Stimulated activated CD8-positive, alpha-beta memory T cell treated with anti-CD3 and anti-CD28 coated beads, Interleukin-2, amount 100 ng/mL, for 1 hour (primary cell): ENCODE measurements around the gene KRTAP2-4.
"Not testable (repeated sequence)": the region's sequence is repeated elsewhere in the genome, so short reads cannot be mapped to it uniquely, and the experiment has no call there.

Source experiments
- DNase-seq, 2 donors: peaks; one replicate each; pipeline ENCODE4 v3.0.0-alpha.2; 2020; ENCODE audit warnings: low read depth in 2 of 2

Gene KRTAP2-4

DNA sequence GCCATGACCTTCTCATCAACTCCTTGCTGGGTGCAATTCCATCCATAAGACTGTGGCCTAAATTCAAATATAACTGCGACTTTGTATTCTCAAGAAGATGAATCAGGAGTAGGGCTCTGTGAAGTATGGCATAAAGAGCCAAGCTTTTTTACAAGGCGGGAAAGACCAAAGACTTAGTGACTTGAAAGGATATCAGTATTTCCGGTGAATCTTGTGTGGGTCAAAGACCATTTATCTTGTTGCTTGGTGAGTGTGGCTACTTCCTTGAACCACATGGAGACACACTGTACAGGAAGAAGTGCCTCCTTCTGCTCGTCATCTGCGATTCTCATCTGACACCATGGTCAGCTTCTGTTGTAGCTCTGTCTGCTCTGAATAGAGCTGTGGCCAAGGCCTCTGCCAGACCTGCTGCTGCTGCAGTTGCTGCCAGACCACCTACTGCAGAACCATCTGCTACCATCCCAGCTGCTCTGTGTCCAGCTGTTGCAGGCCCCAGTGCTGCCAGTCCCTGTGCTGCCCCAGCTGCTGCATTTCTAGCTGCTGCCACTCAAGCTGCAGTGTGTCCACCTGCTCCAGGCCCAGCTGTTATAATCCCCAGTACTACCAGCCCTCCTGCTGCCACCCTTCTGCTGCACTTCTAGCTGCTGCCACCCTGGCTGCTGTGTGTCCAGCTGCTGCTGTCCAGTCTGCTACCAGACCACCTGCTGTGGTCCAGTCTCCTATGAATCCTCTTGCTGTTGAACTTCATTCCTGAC lies 6.1 kb upstream of the KRTAP2-4 start:
- no peak for DNase-seq

DNA sequence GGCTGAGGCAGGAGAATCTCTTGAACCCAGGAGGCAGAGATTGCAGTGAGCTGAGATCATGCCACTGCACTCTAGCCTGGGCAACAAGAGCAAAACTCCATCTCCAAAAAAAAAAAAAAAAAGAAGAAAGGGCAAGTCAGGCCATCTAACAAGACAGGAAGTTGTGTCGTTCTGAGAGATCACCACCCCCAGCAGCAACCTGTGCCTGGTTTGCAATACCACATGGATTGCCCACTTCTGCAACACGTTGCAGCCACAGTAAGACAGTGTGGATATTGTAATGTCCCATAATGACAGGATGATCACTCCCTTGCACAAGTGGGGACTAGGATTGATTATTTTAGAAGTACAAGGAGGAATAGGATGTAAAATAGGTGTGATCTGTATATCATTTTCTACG lies 3.4 kb upstream of the KRTAP2-4 start:
- no peak for DNase-seq

DNA sequence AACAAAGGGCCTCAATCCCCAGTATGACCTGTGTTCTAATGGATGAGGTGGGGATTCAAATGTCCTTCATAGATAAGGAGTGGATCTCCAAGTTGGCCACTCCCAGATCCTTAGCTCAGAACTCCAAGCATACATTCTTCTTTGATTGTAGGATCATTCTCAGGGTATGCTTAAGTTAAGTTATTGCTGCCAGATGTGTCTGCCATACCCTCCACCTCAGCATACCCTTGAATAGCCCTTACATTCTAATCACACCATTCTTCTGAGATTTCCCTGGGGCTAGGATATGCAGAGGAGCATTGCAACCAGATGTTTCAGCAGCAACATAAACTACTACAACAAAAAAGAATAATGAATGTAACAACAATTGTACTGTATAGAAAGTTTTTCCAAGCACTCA lies 1.6 kb upstream of the KRTAP2-4 start:
- no peak for DNase-seq

DNA sequence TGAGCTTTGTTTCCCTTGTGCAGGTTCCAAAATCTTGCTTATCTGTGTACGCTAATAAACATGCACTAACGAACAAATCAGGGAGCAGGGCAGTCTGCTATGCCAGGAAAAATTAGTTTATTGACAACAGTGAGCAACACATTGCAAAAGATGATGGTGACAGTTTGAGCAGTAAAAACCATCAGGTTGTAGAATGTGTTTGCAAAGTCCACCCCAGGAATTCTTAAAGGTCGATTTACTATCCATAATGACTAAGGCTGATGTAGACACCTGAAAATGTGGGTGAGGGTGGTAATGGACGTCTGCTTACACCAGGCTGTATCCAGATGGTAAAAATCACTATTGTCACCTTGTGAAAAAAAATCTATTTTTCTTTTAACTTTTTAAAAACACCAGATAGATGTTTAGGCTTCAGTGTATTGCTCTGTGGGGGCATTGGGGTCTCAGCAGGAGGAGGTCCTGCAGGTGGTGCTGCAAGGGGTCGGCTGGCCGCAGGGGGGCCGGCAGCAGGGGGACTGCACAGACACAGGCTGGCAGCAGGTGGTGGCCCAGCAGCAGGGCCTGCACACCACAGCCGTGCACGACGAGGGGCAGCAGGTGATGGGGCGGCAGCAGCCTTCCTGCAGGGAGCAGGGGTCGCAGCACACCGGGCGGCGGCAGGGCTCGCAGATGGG lies 526 bp downstream of the KRTAP2-4 start:
- DNase-seq, result not testable (repeated sequence)

DNA sequence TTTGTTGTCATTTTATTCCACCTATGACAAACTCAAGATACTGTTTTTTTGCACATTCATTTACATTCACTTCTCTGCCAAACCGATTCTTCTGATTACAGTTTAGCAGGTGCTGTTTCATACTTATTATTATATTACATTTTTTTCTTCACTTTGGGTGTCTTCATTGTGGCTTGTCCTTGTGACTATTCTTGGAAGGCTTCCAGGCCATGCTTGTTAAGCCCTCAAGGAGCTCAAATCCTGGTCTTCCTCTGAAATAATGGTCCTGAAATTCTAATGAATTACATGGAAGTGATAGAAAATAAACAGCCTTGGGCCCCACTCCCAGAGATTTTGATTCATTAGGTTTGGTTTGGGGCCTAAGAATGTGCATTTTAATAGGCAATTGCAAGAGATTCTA lies 1.4 kb downstream of the KRTAP2-4 start:
- no peak for DNase-seq

DNA sequence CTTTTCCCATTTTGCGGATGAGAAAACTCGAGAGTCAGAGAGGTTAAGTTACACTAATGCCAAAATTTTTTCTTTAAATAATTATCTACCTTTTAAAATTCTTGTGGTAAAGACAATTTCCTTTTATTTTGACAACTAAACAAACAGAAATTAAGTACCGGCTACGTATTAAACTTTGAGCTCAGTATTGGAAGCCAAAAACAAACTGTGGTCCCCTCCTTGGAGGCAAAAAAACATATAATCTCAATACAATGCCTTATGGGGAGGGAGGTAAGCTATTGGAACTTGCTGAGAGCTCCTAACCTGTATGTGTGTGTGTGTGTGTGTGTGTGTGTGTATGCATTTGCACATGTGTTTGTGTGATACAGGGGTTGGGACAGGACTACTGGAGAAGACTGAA lies 2.2 kb downstream of the KRTAP2-4 start:
- no peak for DNase-seq

DNA sequence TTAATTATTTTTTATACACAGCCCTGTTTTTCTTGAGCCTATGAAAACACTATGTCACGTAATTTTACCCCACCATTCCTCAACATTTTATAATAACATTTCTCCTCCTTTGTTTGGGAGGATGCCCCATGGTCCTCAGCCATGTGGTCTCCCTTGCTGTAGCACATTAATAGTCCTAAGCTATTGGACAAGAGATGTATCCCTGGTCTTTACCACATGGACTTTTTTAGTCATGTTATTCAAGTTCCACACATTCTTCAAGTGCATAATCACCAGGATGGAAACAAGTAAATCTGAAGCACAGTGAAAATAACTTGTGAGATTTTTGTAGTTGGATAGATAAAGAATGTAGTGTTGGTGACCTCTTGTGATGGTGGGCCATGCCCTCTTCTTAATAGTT lies 3.7 kb downstream of the KRTAP2-4 start:
- no peak for DNase-seq

DNA sequence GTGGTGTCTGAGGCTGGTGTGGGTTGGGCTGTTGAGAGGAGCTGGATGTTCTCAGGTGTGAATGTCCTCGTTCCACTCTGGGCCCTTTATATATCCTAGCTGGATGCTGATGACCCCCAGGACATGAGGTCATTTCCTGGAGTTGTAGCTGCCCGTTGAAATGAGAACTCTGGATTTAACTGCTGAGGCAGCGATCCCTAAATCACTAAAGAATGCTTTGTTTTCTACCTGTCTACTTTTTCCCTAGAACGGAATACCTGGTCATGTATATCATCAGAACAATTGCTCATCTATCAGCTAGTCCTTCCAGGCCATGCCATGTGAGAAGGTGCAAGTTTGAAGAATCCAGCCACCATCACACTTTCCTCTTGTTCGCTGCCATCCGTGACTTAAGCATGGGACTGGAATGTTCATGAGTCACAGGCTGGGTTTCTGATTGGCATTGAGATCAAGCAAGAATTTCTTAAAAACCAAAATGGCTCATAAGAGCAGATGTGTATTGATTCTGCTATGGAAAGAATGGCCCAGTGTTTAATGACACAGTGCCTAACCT lies 5.6 kb downstream of the KRTAP2-4 start, which contains the start of gene KRTAP2-3:
TSS of gene KRTAP2-3 (minus strand) at position 63 of the 553 bp plus-strand sequence. CDS start 64 bp downstream, outside the sequence.
- no peak for DNase-seq

DNA sequence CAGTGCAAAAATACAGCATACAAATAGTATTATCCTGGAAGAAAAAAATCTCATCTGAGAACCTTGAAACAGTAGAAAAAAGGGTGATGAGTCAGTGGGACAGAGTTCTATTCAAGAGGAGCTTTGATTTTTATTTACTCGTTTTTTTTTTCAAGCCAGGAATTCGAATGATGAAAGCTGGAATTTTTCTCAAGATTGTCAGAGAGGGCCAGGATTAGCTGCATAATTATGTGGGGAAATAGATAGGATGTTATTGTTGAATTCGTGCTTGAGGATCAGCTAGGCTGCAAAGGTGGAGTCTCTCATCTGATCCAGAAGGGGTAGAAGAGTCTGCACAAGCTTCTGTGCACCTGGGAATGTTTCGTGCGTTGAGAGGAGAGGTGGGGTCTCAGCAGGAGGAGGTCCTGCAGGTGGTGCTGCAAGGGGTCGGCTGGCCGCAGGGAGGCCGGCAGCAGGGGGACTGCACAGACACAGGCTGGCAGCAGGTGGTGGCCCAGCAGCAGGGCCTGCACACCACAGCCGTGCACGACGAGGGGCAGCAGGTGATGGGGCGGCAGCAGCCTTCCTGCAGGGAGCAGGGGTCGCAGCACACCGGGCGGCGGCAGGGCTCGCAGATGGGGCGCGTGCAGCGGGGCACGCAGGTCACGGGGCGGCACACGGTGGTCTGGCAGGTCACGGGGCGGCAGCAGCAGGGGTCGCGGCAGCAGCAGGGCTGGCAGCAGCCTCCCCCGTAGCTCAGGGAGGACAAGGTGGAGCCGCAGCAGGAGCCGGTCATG lies 6.2 kb downstream of the KRTAP2-4 start:
- DNase-seq, result not testable (repeated sequence)

DNA sequence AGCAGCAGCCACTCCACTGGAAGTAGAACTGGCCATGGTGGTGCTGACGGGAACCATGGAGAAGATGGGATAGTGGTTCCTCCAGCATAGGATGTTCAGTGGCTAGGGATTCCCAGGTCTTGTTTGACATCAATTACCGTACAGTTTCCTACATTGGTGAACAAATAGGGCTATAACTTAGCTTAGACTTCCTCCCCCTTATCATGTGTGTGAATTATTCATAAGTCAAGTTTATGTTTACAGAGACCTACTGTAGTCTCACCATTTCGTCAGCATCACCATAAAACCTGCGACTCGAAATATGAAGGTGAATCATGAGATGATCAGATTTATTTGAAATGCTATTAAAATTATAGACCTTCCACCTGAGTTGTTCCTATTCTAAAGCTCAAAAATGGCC lies 6.9 kb downstream of the KRTAP2-4 start:
- no peak for DNase-seq

DNA sequence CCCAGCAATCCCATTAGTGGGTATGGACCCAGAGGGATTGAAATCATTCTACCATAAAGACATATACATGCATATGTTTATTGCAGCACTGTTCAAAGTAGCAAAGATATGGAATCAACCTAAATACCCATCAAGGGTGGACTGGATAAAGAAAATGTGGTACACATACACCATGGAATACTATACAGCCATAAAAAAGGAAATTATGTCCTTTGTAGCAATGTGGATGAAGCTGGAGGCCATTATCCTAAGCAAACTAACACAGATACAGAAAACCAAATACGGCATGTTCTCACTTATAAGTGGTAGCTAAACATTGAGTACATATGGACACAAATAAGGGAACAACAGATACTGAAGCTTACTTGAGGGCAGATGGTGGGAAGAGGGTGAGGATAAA lies 8.1 kb downstream of the KRTAP2-4 start:
- DNase-seq, result no peak

DNA sequence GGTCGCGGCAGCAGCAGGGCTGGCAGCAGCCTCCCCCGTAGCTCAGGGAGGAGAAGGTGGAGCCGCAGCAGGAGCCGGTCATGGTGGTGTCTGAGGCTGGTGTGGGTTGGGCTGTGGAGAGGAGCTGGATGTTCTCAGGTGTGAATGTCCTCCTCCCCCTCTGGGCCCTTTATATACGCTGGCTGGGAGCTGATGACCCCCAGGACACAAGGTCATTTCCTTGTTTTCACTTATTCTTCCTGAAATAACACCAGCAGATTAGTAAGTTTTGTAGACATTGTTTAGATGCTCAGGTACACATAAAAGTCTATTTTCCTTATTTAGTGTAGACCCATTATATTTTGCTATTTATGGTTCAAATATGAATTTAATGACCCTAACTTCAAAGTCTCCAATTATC lies 10.5 kb downstream of the KRTAP2-4 start, which contains the start of gene KRTAP2-2:
TSS of gene KRTAP2-2 (minus strand) at position 101 of the 400 bp plus-strand sequence. CDS start at position 82, 19 bp downstream.
- DNase-seq, result not testable (repeated sequence)

DNA sequence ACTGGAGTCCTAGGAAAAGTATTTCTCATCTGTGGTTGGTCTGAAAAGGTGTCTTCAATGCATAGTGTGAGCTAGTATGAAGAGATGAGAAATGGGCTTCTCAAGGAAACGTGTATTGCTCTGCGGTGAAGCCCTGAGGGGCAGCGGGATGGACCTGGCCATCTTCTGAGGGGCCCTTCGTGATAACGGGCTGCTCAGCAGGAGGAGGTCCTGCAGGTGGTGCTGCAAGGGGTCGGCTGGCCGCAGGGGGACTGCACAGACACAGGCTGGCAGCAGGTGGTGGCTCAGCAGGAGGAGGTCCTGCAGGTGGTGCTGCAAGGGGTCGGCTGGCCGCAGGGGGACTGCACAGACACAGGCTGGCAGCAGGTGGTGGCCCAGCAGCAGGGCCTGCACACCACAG lies 11.1 kb downstream of the KRTAP2-4 start:
- DNase-seq, result not testable (repeated sequence)

DNA sequence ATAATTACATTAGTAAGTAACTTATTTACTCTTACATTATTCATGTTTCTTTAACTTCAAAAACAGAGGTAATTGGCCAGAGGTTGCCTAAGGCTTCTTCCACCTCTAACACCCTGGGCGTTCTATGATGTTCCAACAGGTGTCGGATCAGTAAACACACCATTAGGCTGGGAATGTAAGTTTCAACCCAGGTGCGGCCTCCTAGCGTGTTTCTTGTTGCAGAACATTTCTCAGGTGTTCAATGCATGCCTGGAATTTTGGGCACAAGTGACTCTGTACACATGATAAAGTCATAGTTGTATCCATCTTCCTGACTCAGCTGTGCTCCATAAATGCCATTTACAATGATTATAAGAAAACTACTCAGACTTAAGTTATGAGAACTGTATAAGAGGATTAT lies 11.7 kb downstream of the KRTAP2-4 start:
- no peak for DNase-seq

DNA sequence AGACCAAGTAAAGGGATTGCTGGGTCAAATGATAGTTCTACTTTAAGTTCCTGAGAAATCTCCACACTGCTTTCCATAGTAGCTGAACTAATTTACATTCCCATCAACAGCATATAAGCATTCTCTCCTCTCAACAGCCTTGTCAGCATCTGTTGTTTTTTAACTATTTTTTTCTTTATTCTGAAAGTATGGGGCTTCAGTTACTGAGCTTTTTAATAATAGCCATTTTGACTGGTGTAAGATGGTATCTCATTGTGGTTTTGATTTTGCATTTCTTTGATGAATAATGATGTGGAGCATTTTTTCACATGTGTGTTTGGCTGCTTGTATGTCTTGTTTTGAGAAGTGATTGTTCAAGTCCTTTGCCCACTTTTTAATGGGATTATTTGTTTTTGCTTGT lies 13.1 kb downstream of the KRTAP2-4 start:
- DNase-seq, result no peak

DNA sequence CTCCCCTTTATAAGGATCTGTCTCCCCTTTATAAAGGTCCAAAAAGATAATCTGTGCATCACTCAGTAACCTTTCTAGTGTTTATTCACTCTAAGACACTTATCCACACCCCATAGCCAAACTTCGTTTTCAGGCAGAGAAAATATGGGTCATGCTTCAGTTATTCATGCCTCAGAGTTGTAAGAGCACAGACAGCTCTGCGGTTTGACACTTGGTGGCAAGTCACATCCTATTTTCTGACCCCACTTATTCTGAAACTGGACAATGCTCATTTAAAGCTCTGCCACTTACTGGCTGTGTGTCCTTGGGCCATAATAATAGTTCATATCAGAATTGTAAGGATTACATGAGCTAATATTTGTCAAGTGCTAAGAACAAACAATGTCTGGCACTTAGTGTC lies 16.6 kb downstream of the KRTAP2-4 start:
- DNase-seq, result no peak

DNA sequence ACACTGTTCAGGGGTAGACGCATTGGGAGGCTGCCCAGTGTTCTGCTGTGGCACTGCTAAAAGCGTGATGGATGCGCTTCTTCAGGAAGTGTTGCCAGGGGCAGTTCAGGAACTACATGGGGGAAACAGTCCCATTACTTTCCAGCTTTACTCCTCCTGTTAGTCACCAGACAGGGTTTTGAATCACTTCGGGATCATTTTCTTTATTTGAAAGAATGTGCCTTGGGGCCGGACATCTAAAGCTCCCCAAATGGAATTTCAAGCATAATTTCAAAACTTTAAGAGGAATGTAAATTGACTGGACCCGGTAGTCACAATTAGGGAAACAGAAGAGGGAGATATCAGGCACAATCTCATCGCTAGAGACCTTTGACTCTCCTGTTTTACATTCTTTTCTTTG lies 17.2 kb downstream of the KRTAP2-4 start:
- DNase-seq, result no peak

DNA sequence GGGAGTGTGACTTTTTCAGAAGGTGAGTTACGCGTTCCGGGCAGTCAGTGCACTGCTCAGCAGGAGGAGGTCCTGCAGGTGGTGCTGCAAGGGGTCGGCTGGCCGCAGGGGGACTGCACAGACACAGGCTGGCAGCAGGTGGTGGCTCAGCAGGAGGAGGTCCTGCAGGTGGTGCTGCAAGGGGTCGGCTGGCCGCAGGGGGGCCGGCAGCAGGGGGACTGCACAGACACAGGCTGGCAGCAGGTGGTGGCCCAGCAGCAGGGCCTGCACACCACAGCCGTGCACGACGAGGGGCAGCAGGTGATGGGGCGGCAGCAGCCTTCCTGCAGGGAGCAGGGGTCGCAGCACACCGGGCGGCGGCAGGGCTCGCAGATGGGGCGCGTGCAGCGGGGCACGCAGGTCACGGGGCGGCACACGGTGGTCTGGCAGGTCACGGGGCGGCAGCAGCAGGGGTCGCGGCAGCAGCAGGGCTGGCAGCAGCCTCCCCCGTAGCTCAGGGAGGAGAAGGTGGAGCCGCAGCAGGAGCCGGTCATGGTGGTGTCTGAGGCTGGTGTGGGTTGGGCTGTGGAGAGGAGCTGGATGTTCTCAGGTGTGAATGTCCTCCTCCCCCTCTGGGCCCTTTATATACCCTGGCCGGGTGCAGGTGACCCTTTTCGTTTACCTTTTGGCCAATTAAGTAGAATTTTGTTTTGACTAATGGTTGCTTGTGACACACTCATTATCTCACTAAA lies 18.8 kb downstream of the KRTAP2-4 start, which contains the start of gene KRTAP2-1:
TSS of gene KRTAP2-1 (minus strand) at position 582 of the 731 bp plus-strand sequence. CDS start at position 533, 49 bp downstream.
- DNase-seq, result not testable (repeated sequence)

DNA sequence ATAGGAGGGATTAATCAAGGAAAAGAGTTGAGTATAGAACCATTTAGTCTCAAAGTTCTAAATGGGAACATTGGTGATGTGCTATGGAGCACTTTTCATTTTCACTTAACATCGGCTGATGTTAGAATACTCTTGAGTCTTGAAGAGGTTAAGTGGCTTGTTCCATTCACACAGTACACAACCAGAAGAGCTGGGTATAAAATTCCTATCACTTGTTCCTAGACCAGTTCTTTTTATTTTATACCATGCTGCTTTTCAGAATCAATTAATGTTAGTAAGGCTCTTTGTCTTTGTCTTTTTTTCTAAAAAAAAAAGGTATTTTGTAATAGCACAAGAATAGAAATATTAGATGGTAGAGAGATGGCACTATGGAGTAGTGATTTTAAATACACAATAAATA lies 22.7 kb downstream of the KRTAP2-4 start:
- DNase-seq, result no peak

DNA sequence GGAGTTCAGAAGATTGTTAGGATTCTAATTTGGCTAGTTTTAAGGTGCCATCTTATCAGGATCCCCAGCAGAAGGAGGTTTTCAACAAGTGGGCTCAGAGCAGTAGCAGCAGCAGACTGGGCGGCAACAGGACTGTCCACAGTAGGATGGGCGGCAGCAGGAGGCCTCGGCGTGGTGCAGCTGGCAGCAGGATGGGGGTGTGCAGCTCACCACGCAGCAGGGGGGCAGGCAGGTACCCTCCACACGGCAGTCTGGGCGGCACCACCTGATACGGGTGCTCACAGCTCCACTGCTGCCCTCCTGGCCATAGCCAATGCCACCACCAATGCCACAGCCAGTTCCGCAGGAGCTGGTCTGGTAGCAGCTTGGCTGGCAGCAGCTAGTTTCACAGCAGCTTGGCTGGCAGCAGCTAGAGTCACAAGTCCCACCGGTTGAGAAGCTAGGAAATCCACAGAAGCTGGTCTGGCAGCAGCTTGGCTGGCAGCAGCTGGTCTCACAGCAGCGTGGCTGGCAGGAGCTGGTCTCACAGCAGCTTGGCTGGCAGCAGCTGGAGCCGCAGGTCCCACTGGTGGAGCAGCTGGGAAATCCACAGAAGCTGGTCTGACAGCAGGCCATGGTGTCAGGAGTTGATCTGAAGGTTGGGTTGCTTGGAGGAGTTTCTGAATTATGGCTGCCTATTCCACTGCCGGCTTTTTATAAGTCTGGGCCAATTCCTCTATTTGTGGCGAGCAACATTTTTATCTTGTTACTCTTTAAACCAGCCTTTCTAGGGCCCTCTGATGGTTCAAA lies 24.7 kb downstream of the KRTAP2-4 start, which contains the start of gene KRTAP1-1:
TSS of gene KRTAP1-1 (minus strand) at position 668 of the 789 bp plus-strand sequence. CDS start at position 615, 53 bp downstream.
- DNase-seq, result not testable (repeated sequence)
